Activated CD8-positive, alpha-beta memory T cell treated with anti-CD3 and anti-CD28 coated beads, Interleukin-2, amount 10 ng/mL, durations not matched to agents 7 days and 5 days (primary cell): ENCODE results near the gene CCDC85B. TPM values are rescaled to one million over a fixed set of nuclear protein-coding genes. Genes with fewer than 3 reads are reported as not detected.

Source experiments
- ATAC-seq: fragments of 150-1000 bp; cut with Tn5 transposase; one replicate; pipeline ENCODE4 v1.10.0; 2021; ENCODE audit warnings: moderate library complexity
- CTCF ChIA-PET: fragments of 350-600 bp; sonication (Branson Sonifier 250); formaldehyde crosslinking; loops from one replicate; lab custom pipeline; 2021; ENCODE audit warnings: antibody characterized with exemption; lab: Charles Lee
- DNase-seq: peaks from one replicate; pipeline ENCODE4 v3.0.0-alpha.2; 2020
- H3K27ac Mint-ChIP-seq: one replicate; pipeline ENCODE4 v1.8.0; 2021; ENCODE audit warnings: mild to moderate bottlenecking, mixed read lengths
- H3K27me3 Mint-ChIP-seq: one replicate; pipeline ENCODE4 v1.8.0; 2021; ENCODE audit warnings: mixed read lengths
- H3K36me3 Mint-ChIP-seq: one replicate; pipeline ENCODE4 v1.8.0; 2021; ENCODE audit warnings: mild to moderate bottlenecking, mixed read lengths
- H3K4me1 Mint-ChIP-seq: one replicate; pipeline ENCODE4 v1.8.0; 2021; ENCODE audit warnings: mixed read lengths
- H3K4me3 Mint-ChIP-seq: one replicate; pipeline ENCODE4 v1.8.0; 2021; ENCODE audit warnings: mild to moderate bottlenecking, moderate library complexity, mixed read lengths
- H3K9me3 Mint-ChIP-seq: one replicate; pipeline ENCODE4 v1.8.0; 2022; ENCODE audit warnings: low read depth, mixed read lengths
- total RNA-seq, 2 experiments: library from RNA; stranded (reverse); gene quantifications; one replicate each; pipeline ENCODE4 v1.2.3, GENCODE V29; 2021

Gene CCDC85B
- total RNA-seq, 2 experiments from 2014 or later, result 82.3 to 94.1 TPM

DNA sequence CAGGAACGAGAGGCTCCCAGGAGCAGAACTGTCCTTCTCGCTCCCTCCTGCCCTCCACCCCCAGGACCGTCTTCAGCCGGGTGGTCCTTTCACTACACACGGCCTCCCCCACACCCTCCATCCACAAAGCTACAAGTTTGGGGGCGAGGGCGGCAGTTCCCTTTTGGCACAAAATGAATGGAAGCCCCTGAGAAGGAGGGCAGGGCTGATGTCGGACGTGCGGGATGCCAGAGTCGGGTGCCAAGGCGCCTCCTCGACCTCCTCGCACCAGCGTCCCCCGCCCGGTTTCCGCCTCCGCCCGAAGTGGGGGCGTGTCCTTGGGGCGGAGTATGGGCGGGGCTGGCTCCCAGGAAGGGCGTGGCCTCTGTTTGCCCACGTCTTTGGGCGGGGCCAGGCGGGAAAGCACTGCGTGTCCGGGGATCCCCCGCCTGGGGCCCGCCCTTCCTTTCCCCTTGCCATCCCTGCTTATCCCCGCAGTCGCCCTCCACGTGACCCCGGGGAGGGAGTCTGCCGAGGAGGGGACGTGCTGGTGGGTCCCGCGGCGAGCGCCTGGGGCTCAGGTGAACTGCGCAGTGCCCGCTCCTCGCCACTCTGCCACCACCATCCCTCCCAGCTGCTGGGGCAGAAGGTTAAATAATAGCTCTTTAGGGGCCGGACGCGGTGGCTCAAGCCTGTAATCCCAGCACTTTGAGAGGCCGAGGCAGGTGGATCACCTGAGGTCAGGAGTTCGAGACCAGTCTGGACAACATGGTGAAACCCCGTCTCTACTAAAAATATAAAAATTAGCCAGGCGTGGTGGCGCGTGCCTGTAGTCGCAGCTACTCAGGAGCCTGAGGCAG lies 16.9 kb upstream of the CCDC85B start:
- Mint-ChIP-seq H3K4me1 (peaks cover 53% of the 10 kb centered on the region), H3K4me3 (peak overlapping the region; percentile 79), H3K9me3 (no peaks in the 10 kb centered on the region), H3K27ac (peak overlapping the region; percentile 73), H3K27me3 (peaks cover 4% of the 10 kb centered on the region), H3K36me3 (no peaks in the 10 kb centered on the region)
- CTCF ChIA-PET, result interaction anchor here (0.7 to 27.4 kb wide), 4 partner anchors 13 to 94 kb away, joined by 4 to 710 read pairs (median 44); partner anchors contain the start of genes CCDC85B, CFL1, CTSW and FIBP
- DNase-seq (peak; percentile 96), ATAC-seq (peak; percentile 93)

DNA sequence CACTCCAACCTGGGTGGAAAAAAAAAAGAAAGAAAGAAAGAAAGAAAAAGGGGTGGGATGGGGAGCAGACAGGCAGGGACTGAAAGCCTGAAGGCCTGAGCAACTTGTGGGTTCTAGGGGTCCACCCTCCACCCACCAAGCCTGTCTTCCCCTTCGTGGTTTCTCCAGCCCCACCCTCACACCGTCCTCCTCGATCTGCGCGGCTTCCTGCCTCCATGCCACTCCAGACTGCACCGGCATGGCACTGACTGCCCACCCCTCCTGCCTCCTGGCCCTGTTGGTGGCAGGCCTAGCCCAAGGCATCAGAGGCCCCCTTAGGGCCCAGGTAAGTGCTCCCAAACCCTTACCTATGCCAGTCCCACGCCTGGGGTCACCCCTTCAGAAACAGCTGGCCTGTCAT lies 10.9 kb upstream of the CCDC85B start, which contains the start of gene CTSW:
CTSW (plus strand) TSS at position 221 of the 400 bp plus-strand sequence; CDS start at position 239, 18 bp downstream.
- CTCF ChIA-PET, result interaction anchor here (0.9 to 27.4 kb wide), 5 partner anchors 11 to 168 kb away, joined by 3 to 710 read pairs (median 4); partner anchors contain the start of genes CCDC85B, CFL1, CTSW and EFEMP2
- no peaks in the 10 kb centered on the region for H3K9me3 Mint-ChIP-seq
- H3K27ac Mint-ChIP-seq, result peak within 1 kb of the TSS; percentile 86
- no peaks in the 10 kb centered on the region for H3K27me3 Mint-ChIP-seq
- peak; percentile 67 for ATAC-seq
- H3K4me3 Mint-ChIP-seq, result peak within 1 kb of the TSS; percentile 75
- H3K36me3 Mint-ChIP-seq, result peaks cover 8% of the 10 kb centered on the region
- DNase-seq, result peak; percentile 76
- H3K4me1 Mint-ChIP-seq, result peaks cover 67% of the 10 kb centered on the region

DNA sequence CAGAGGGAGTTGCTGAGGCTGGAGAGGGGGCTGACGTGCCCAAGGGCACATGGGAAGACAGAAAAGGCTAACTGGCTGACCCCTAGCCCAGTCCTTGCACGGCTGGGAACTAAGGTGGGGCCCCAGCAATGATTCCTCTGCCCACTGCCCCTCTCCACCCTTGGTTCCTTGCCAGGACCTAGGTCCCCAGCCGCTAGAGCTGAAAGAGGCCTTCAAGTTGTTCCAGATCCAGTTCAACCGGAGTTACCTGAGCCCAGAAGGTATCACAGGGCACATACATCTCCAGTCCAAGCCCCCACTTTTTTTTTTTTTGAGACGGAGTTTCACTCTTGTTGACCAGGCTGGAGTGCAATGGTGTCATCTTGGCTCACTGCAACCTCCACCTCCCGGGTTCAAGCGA lies 10.4 kb upstream of the CCDC85B start:
- Mint-ChIP-seq H3K36me3 (peaks cover 9% of the 10 kb centered on the region), H3K27ac (peak overlapping the region; percentile 86), H3K4me3 (peak overlapping the region; percentile 75), H3K4me1 (peaks cover 70% of the 10 kb centered on the region), H3K9me3 (no peaks in the 10 kb centered on the region), H3K27me3 (no peaks in the 10 kb centered on the region)
- ATAC-seq, result peak; percentile 3
- DNase-seq, result no peak
- CTCF ChIA-PET, result interaction anchor here (0.9 to 27.4 kb wide), 5 partner anchors 10 to 164 kb away, joined by 3 to 710 read pairs (median 4); partner anchors contain the start of genes CCDC85B, CFL1, CTSW and EFEMP2

DNA sequence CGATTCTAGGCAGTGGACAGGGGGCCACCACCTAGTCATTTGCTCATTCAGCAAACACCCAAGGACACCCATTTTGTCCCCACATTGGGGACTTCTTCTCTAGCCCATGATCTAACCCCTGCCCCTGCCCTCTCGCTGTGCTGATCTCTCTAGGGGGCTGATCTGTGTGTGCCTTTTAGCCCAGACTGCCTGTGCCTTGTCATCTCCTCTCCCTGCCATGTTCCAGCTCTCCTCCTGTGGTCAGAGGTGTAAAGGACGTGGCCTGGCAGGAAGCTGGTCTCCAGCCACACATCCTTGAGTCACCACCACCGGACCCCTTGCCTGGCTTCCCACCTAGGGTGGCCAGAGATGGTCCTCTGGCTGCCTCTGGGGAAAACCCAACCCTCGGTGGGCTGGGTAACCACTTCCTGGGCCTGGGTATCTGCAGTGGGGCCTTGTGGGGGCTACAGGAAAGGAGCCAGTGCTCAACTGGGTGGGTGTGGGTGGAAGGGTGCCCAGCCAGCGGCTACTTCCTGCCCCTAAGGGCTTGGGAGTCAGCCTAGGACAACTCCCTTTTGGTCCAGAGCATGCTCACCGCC lies 9.5 kb upstream of the CCDC85B start:
- ATAC-seq (peak; percentile 34), DNase-seq (peak; percentile 72)
- peak overlapping the region; percentile 86 for H3K27ac Mint-ChIP-seq
- H3K9me3 Mint-ChIP-seq, result no peaks in the 10 kb centered on the region
- CTCF ChIA-PET, result interaction anchor here (0.6 to 27.4 kb wide), 8 partner anchors 10 to 168 kb away, joined by 3 to 710 read pairs (median 4); partner anchors contain the start of genes CCDC85B, CFL1, CTSW and EFEMP2
- H3K4me1 Mint-ChIP-seq, result peaks cover 76% of the 10 kb centered on the region
- H3K36me3 Mint-ChIP-seq, result peaks cover 11% of the 10 kb centered on the region
- peak overlapping the region; percentile 75 for H3K4me3 Mint-ChIP-seq
- no peaks in the 10 kb centered on the region for H3K27me3 Mint-ChIP-seq

DNA sequence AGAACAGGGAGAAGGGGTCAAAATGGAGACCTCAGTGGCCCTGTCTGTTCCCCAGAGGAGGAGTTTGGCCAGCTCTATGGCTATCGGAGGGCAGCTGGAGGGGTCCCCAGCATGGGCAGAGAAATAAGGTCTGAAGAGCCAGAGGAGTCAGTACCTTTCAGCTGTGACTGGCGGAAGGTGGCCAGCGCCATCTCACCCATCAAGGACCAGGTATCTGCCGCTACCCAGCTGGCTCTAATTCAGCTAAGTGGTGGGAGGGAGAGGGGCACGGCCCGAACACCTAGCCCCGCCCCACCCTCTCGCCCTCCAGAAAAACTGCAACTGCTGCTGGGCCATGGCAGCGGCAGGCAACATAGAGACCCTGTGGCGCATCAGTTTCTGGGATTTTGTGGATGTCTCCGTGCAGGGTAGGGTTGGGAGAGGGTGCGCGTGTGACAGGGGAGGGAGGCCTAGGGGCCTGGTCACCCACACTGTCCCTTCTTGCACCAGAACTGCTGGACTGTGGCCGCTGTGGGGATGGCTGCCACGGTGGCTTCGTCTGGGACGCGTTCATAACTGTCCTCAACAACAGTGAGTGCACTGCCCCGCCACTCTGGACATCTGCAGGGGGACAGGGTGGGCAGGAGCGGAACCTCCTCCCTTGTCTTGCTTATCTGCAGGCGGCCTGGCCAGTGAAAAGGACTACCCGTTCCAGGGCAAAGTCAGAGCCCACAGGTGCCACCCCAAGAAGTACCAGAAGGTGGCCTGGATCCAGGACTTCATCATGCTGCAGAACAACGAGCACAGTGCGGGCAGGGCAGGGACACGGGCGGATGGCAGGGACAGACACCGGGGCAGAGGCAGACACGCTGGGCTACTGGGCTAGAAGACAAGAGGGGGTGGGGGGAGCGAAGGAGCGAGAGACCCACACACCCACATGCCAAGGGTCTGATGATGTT lies 8.1 kb upstream of the CCDC85B start:
- H3K4me3 Mint-ChIP-seq, result peak overlapping the region; percentile 19

DNA sequence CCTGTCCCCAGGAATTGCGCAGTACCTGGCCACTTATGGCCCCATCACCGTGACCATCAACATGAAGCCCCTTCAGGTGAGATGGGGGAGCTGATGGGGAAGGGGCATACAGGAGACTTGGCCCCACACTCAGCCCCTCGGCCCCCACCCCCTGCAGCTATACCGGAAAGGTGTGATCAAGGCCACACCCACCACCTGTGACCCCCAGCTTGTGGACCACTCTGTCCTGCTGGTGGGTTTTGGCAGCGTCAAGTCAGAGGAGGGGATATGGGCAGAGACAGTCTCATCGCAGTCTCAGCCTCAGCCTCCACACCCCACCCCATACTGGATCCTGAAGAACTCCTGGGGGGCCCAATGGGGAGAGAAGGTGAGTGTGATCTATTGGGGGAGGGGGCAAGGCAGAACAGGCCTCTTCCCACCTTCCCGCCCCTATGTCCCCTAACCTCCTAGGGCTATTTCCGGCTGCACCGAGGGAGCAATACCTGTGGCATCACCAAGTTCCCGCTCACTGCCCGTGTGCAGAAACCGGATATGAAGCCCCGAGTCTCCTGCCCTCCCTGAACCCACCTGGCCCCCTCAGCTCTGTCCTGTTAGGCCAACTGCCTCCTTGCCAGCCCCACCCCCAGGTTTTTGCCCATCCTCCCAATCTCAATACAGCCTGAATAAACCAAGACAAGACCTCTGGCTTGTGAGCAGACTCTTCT lies 7.3 kb upstream of the CCDC85B start:
- Mint-ChIP-seq H3K27me3 (no peaks in the 10 kb centered on the region), H3K36me3 (peaks cover 14% of the 10 kb centered on the region), H3K4me1 (peaks cover 81% of the 10 kb centered on the region), H3K4me3 (no peak overlapping the region), H3K27ac (no peak overlapping the region), H3K9me3 (no peaks in the 10 kb centered on the region)
- CTCF ChIA-PET, result interaction anchor here (0.6 to 26.4 kb wide), 10 partner anchors 14 to 139 kb away, joined by 3 to 710 read pairs (median 16); partner anchors contain the start of genes BANF1, C11orf68, CFL1 and CTSW
- DNase-seq (peak; percentile 41), ATAC-seq (no peak)

More for the DNA sequence above, 8.1 kb upstream of the CCDC85B start:
- CTCF ChIA-PET, result interaction anchor here (1.2 to 27.4 kb wide), 6 partner anchors 8 to 170 kb away, joined by 4 to 710 read pairs (median 209); partner anchors contain the start of genes CCDC85B, CFL1, CTSW and EFEMP2
- Mint-ChIP-seq H3K36me3 (peaks cover 14% of the 10 kb centered on the region), H3K27ac (peak overlapping the region; percentile 86), H3K27me3 (no peaks in the 10 kb centered on the region), H3K9me3 (no peaks in the 10 kb centered on the region), H3K4me1 (peaks cover 82% of the 10 kb centered on the region)
- ATAC-seq (no peak), DNase-seq (peak; percentile 41)

DNA sequence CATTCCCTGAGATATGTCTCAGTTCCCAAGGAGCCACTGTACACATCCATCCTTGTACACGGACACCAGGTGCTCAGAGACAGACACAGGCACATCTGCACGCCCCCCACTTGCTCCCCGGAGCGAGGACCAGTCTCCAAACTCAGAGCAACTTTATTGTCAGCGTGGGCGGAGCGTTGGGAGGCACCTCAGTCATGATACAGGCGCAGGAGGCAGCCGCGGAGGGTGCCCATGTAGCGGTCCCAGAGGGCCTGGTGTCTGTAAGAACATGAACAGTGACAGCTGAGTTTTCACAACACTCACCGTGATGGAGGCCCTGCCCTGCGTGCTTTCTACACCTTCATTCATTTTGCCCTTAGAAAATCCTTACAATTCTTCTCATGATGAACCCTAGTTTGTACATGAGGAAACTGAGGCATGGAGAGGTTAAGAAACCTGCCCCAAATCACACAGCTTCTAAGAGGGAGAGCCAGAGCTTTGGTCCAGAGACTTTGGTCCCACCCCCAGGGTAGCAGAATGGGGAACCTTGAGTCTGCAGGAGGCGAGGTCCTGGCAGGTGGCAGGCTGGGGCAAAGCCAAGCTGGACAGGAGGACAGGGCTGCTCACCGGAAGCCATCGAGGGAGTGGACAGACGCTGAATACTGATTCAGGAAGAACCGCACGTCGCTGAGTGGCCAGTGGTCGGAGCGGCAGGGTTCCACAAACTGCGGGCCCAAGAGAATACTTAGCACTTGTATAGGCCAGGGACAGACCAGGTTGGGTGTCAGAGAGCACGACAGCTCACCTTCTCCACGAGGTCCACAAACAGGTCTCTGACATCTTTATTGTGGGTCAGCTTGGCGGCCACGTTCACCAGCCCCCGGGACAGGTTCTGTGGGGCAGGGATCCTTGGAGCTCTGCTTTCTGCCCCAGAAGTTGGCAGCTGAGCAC lies 6.4 kb upstream of the CCDC85B start:
- DNase-seq (peak; percentile 40), ATAC-seq (no peak)
- no peaks in the 10 kb centered on the region for H3K9me3 Mint-ChIP-seq
- H3K36me3 Mint-ChIP-seq, result peaks cover 14% of the 10 kb centered on the region
- H3K4me3 Mint-ChIP-seq, result no peak overlapping the region
- CTCF ChIA-PET, result interaction anchor here (0.7 to 26.4 kb wide), 44 partner anchors 14 to 318 kb away, joined by 3 to 710 read pairs (median 6); partner anchors contain the start of genes AP5B1, BANF1, C11orf68 and CFL1
- no peaks in the 10 kb centered on the region for H3K27me3 Mint-ChIP-seq
- peaks cover 79% of the 10 kb centered on the region for H3K4me1 Mint-ChIP-seq
- H3K27ac Mint-ChIP-seq, result peak overlapping the region; percentile 71

DNA sequence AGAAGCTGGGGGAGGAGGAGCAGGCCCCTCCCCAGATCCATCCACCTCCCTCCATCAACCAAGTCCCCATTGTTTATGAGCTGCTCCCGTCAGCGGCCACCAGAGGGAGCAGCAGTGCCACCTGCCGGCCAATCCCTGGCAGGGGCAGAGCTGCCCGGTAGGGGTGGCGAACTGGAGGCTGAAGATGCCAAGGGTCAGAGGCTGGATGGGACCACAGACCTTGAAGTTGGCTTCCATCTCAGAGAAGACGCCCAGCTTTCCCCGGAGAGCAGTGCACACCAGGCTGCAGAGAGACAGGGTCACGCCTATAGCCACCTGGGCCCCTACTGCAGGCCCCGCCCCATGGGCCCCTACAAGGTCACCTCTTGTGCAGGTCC lies 5.8 kb upstream of the CCDC85B start:
- DNase-seq (peak; percentile 87), ATAC-seq (peak; percentile 42)
- H3K4me1 Mint-ChIP-seq, result peaks cover 77% of the 10 kb centered on the region
- no peaks in the 10 kb centered on the region for H3K9me3 Mint-ChIP-seq
- H3K27ac Mint-ChIP-seq, result peak overlapping the region; percentile 71
- no peaks in the 10 kb centered on the region for H3K27me3 Mint-ChIP-seq
- H3K36me3 Mint-ChIP-seq, result peaks cover 14% of the 10 kb centered on the region
- no peak overlapping the region for H3K4me3 Mint-ChIP-seq
- CTCF ChIA-PET, result interaction anchor here (0.6 to 26.4 kb wide), 45 partner anchors 13 to 359 kb away, joined by 3 to 710 read pairs (median 6); partner anchors contain the start of genes AP5B1, BANF1, C11orf68 and CFL1

DNA sequence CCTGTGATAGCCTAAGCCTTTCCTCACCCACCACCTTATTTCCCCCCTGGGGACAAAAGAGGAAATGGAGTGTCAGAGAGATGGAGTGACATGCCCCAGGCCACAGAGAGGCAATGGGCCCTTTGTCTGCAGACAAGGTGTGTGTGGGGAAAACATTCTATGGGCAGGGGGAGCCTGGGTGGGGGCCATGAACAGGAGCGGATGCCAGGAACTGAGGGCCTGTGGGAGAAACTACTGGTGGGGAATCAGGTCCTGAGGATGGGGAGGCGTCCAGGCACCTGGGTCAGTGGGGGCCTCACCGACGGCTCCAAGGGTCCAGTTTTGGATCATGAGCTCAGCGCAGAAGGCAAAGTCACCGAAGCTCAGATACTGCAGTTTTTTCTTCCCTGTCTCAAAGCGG lies 5.2 kb upstream of the CCDC85B start:
- Mint-ChIP-seq H3K27ac (no peak overlapping the region), H3K36me3 (peaks cover 14% of the 10 kb centered on the region)

DNA sequence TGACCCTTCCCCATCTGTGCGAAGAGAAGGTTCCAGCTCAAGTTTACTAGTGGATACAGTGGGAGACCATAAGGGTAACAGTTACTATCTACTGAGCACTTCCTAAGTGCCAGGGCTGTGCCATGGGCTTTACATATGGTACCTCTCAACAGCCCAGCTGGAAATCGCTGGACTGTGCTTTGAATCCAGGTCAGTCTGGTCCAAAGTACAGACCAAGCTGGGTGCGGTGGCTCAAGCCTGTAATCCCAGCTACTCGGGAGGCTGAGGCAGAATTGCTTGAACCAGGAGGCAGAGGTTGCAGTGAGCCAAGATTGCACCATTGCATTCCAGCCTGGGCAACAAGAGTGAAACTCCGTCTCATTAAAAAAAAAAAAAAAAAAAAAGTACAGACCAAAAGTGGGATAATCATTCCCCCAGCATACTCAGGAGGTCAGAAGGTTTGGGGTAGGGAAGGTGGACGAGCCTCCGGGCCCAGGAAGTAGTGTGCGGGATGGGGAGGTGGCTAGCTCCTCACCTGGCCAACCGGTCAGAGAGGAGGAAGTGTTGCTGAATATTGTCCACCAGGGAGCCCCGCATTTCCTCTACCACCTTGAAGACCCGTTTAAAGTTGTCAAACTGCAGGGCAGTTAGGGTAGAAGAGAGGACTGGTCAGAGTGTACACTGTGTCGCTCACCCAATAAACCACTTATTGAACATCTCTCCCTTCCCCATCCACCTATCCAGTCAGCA lies 4.5 kb upstream of the CCDC85B start:
- CTCF ChIA-PET, result interaction anchor here (0.9 to 26.4 kb wide), 26 partner anchors 12 to 247 kb away, joined by 3 to 710 read pairs (median 14); partner anchors contain the start of genes AP5B1, CFL1, CTSW and EFEMP2
- Mint-ChIP-seq H3K4me3 (peak overlapping the region; percentile 96), H3K27me3 (no peaks in the 10 kb centered on the region), H3K4me1 (peaks cover 71% of the 10 kb centered on the region), H3K27ac (peak overlapping the region; percentile 10), H3K9me3 (no peaks in the 10 kb centered on the region), H3K36me3 (peaks cover 14% of the 10 kb centered on the region)
- DNase-seq (peak; percentile 39), ATAC-seq (no peak)

More for the DNA sequence above, 5.2 kb upstream of the CCDC85B start:
- Mint-ChIP-seq H3K4me1 (peaks cover 77% of the 10 kb centered on the region), H3K9me3 (no peaks in the 10 kb centered on the region), H3K27me3 (no peaks in the 10 kb centered on the region), H3K4me3 (no peak overlapping the region)
- CTCF ChIA-PET, result interaction anchor here (0.6 to 26.4 kb wide), 41 partner anchors 13 to 360 kb away, joined by 3 to 710 read pairs (median 6); partner anchors contain the start of genes AP5B1, BANF1, CFL1 and CTSW
- DNase-seq (no peak), ATAC-seq (no peak)
